LHCN-M2 (cell line): ENCODE results near the gene HBG2. TPM values are rescaled to one million over a fixed set of nuclear protein-coding genes. Genes with fewer than 3 reads are reported as not detected.
A peak's percentile ranks its signal among the peaks of the same experiment; 100 is the strongest.

Source experiments
- DNase-seq: peaks from one replicate; pipeline ENCODE4 v3.0.0-alpha.2; 2012; ENCODE audit warnings: low read depth
- total RNA-seq: library from RNA; depleted of rRNA; stranded (reverse); fragments of >200 nt; gene quantifications from 2 replicates; pipeline ENCODE4 v1.2.3, GENCODE V29; 2014; rRNA removed

HBG2 gene
- total RNA-seq, 1 experiment from 2014 or later = not detected

DNA sequence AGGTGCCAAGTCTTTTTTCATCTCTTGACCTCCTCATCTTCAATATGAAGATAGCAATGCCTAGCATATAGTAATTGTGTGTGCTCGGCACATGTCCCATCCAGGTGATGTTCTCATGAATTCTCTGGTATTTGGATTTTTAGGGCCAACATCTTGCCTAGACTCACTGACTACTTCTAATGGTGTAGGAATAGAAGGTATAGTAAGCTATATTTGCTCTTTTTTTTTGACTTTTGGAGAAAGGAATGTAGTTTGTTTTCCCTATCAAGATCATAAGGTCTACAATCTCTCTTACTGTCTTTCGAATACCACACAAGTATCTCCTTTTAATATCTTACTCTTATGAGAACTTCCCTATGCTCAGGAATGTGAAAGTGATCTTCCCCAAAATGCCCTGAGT is 23.5 kb downstream of the HBG2 start:
- DNase-seq = no peak

DNA sequence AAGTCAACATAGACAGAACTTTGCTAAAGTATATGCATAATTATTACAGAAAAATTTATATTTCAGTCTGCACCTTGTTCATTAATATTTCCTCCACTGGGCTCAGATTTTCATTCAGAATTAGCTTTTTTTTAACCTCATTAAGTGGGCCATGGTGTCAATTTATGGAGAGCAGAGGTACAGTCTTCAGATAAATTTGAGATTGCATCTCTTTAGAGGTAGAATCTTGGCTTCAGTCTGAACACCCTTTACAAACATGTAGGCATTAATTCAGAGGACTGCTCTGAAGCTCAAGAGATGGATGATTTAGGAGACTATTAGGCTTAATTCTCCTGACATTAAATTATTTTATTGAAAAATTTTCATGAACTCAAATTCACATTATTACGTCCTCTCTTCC is 24.3 kb downstream of the HBG2 start:
- DNase-seq = no peak

DNA sequence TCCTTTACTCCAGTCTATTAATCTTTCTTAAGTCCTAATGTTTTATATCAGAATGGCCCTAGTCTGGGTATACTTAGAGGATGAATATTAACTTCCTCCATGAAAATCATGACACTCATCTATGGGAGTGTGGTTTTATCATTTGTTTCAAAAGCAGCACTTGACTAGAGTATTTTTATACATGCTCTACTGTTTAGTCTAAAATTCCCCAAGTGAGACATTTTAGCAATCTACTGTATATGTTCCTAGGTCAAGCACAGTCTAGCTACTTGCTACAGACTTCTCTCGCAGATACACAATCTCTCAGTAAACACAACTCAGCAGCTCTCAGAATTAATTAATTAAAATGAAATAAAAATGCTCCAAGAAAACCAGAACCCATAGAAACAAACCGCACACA is 24.8 kb downstream of the HBG2 start:
- DNase-seq = no peak

DNA sequence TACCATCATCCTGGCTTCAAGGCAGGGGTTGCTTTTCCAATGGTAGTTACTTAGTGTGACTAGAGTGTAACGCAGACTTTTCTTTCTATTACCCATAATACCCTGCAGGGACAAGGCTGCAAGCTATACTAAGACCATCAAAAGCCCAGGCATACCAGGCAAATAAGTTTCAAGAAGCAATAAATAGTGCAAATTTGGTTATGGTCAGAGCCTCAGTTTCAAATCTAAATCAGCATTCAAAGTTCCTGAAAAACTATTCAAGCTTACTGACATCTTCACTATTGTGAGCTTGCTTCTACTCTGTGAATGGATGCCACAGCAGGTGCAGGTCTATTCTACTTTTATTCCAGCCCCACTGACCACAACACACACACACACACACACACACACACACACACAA is 25.2 kb downstream of the HBG2 start:
- no peak for DNase-seq

DNA sequence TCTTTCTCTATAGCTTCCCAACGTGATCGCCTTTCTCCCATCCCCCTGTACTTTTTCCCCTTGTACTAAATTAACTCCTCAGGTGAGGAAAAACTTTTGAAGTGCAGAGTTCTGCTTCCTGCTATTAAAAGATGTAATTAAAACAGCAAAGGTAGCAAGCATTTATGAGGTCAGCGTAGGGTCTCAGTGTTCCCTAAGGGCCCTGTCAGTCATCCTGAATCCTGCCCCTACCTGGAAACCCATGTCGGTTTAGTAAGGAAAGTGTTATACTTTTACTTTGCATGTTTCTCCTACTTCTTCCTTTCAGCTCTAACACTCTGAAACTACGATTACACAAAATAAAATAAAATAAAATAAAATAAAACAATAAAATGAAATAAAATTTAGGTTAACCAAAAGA is 26.5 kb downstream of the HBG2 start:
- no peak for DNase-seq

DNA sequence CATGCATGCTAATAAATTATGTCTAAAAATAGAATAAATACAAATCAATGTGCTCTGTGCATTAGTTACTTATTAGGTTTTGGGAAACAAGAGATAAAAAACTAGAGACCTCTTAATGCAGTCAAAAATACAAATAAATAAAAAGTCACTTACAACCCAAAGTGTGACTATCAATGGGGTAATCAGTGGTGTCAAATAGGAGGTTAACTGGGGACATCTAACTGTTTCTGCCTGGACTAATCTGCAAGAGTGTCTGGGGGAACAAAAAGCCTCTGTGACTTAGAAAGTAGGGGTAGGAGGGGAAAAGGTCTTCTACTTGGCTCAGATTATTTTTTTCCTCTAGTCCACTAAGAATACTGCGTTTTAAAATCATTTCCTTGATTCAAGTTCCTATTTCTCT is 26.9 kb downstream of the HBG2 start:
- no peak for DNase-seq

DNA sequence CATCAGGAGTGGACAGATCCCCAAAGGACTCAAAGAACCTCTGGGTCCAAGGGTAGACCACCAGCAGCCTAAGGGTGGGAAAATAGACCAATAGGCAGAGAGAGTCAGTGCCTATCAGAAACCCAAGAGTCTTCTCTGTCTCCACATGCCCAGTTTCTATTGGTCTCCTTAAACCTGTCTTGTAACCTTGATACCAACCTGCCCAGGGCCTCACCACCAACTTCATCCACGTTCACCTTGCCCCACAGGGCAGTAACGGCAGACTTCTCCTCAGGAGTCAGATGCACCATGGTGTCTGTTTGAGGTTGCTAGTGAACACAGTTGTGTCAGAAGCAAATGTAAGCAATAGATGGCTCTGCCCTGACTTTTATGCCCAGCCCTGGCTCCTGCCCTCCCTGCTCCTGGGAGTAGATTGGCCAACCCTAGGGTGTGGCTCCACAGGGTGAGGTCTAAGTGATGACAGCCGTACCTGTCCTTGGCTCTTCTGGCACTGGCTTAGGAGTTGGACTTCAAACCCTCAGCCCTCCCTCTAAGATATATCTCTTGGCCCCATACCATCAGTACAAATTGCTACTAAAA is 27.8 kb downstream of the HBG2 start, which contains the start of gene HBB:
Gene HBB, minus strand, starts transcription at position 340 of the 579 bp plus-strand sequence. Its CDS starts 50 bp downstream, at position 290.
- DNase-seq = no peak

DNA sequence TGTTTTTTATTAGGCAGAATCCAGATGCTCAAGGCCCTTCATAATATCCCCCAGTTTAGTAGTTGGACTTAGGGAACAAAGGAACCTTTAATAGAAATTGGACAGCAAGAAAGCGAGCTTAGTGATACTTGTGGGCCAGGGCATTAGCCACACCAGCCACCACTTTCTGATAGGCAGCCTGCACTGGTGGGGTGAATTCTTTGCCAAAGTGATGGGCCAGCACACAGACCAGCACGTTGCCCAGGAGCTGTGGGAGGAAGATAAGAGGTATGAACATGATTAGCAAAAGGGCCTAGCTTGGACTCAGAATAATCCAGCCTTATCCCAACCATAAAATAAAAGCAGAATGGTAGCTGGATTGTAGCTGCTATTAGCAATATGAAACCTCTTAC is 29.1 kb downstream of the HBG2 start:
- DNase-seq = no peak

DNA sequence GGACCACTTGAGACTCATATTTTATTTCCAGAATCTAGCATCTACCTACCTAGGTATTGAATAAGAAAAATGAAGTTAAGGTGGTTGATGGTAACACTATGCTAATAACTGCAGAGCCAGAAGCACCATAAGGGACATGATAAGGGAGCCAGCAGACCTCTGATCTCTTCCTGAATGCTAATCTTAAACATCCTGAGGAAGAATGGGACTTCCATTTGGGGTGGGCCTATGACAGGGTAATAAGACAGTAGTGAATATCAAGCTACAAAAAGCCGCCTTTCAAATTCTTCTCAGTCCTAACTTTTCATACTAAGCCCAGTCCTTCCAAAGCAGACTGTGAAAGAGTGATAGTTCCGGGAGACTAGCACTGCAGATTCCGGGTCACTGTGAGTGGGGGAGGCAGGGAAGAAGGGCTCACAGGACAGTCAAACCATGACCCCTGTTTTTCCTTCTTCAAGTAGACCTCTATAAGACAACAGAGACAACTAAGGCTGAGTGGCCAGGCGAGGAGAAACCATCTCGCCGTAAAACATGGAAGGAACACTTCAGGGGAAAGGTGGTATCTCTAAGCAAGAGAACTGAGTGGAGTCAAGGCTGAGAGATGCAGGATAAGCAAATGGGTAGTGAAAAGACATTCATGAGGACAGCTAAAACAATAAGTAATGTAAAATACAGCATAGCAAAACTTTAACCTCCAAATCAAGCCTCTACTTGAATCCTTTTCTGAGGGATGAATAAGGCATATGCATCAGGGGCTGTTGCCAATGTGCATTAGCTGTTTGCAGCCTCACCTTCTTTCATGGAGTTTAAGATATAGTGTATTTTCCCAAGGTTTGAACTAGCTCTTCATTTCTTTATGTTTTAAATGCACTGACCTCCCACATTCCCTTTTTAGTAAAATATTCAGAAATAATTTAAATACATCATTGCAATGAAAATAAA is 29.8 kb downstream of the HBG2 start:
- no peak for DNase-seq

DNA sequence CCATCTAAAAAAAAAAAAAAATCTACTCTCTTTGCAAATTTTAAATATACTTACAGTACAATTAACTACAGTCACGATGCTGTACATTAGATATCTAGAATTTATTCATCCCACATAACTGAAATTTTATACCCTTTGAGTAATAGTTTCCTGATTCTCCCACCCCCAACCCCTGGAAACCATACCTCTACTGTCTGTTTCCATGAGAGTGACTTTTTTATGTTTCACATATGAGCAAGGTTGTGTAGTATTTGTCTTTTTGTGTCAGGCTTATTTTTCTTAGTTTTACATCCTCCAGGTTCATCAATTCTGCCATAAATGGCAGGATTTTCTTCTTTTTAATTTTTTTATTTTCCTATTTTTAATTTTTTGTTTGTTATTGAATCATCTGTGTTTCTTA is 30.9 kb downstream of the HBG2 start:
- no peak for DNase-seq

DNA sequence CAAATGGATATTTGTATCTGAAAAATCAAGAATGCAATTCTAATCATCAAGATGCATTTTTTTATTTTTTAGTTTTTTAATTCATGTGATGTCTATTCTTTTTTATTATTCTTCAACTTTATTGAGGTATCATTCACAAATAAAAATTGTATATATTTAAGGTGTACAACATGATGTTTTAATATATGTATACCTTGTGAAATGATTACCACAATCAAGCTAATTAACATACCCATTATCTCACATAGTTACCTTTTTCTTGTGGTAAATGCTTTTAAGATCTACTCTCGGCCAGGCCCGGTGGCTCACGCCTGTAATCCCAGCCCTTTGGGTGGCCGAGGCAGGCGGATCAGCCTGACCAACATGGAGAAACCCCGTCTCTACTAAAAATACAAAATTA is 31.4 kb downstream of the HBG2 start:
- no peak for DNase-seq

DNA sequence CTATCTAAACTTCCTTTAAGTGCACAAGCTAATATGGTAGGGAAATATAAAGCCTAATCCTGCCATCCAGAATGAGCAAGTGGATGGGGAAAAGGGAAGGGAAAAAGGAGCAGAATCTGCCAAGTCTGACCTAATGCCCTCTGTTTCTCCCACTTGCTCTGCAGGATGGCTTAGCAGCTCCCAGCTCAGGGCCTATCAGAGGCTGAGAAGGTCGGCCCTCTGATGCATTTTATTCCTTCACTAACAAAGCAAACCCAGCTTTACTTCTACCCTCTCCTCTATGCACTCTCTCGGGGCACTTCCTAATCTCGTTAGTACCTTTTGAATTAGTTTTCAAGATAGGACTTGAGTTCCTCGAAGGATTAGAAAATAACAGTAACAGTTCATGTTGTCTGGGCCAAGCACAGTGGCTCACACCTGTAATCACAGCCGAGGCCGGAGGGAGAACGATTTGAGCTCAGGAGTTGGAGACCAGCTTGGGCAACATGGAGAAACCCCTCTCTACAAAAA is 44.1 kb downstream of the HBG2 start:
- DNase-seq = no peak

DNA sequence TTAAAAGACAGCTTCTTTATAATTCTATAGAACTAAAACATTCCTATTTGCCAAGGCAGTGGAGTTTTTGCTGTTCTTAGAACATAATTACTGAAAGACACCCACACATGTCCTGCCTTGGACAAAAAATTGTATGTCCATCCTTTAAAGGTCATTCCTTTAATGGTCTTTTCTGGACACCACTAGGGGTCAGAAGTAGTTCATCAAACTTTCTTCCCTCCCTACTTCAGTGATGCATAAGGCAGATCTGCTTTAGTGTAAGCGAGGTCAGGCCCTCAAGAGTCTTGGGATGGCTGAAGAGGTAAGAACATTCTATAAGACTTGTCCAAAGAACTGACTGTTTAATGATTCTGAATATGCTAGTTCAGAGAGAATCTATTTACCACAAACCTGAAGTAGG is 49.8 kb downstream of the HBG2 start:
- peak; percentile 63 for DNase-seq

DNA sequence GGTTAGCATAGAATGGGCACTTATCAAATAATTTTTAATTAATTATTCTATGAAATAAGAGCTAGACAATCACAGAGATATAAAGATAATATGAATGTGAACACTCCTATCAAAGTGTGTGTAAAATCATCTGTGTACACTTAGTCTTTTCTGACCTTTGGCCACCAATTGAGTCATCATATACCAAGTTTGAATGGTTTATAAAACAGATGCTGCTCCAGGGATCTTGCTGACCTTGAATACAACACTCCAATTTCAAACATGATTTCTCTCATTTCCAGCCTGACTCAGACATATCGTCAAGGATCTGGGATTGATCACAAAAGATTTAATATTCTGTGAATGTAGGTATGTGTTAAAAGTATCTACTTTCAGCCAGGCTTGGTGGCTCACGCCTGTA is 51.2 kb downstream of the HBG2 start:
- DNase-seq = no peak

Other genes with a start within 250 kb of the HBG2 start
- not detected in 2 replicates for gene OR52J3, start 208.3 kb downstream of the HBG2 start, total RNA-seq
- not detected in 2 replicates for gene OR52E2, start 195.2 kb downstream of the HBG2 start, total RNA-seq
- gene OR52E1, start 185.2 kb downstream of the HBG2 start, total RNA-seq = not detected in 2 replicates
- gene OR52A5, start 116.4 kb downstream of the HBG2 start, total RNA-seq = not detected in 2 replicates
- gene OR52A1, start 100.0 kb downstream of the HBG2 start, total RNA-seq = not detected in 2 replicates
- gene OR51V1, start 54.1 kb downstream of the HBG2 start, total RNA-seq = not detected in 2 replicates
- not detected in 2 replicates for gene HBB, start 27.7 kb downstream of the HBG2 start, total RNA-seq
- not detected in 2 replicates for gene HBD, start 20.3 kb downstream of the HBG2 start, total RNA-seq
- not detected in 2 replicates for gene HBG1, start 4.9 kb downstream of the HBG2 start, total RNA-seq
- not detected in 2 replicates for gene HBE1, start 15.2 kb upstream of the HBG2 start, total RNA-seq
- gene OR51B4, start 47.2 kb upstream of the HBG2 start, total RNA-seq = not detected in 2 replicates
- not detected in 2 replicates for gene OR51B2, start 69.5 kb upstream of the HBG2 start, total RNA-seq
- gene OR51B5, start 88.7 kb upstream of the HBG2 start, total RNA-seq = not detected in 2 replicates
- not detected in 2 replicates for gene OR51B6, start 96.7 kb upstream of the HBG2 start, total RNA-seq
- not detected in 2 replicates for gene OR51M1, start 129.0 kb upstream of the HBG2 start, total RNA-seq
- gene OR51Q1, start 167.3 kb upstream of the HBG2 start, total RNA-seq = not detected in 2 replicates
- gene OR51I1, start 186.7 kb upstream of the HBG2 start, total RNA-seq = not detected in 2 replicates
- gene OR51I2, start 194.5 kb upstream of the HBG2 start, total RNA-seq = not detected in 2 replicates
- not detected in 2 replicates for gene OR52D1, start 233.9 kb upstream of the HBG2 start, total RNA-seq